GM18520 (cell line): Measurements from ENCODE around the gene CAPN14.

Experiments
- ATAC-seq: cut with Tn5 transposase; IDR thresholded peaks from one replicate; pipeline ENCODE4 v1.9.1; 2021; ENCODE audit not compliant: unreplicated experiment

The CAPN14 gene

GRCh38 chr2:31228717-31229116 is 11.4 kb upstream of the CAPN14 start:
- ATAC-seq, result no peak

DNA sequence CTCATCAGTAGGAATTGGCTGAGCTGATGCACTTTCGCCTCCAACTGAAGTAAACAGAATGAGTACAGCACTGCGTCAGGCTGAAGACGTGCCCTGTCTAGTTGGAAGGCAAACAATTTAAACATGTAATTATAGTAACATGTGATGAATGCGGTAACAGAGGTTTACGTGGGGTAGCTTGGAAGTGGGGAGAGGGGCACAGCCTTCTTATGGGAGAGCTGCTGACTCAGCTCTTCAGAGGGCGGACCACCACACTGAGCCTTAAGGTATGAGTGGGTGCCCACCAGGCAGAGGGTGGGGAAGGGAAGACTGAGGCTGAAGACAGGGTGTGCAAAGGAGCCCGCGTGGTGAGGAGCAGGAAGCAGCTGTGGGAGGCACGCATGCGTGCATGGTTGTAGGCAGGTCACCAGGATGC is 10.4 kb upstream of the CAPN14 start:
- no peak for ATAC-seq

GRCh38 chr2:31227110-31227509 is 9.8 kb upstream of the CAPN14 start:
- ATAC-seq, result no peak

GRCh38 chr2:31226266-31226665 is 9.0 kb upstream of the CAPN14 start:
- ATAC-seq, result no peak

DNA sequence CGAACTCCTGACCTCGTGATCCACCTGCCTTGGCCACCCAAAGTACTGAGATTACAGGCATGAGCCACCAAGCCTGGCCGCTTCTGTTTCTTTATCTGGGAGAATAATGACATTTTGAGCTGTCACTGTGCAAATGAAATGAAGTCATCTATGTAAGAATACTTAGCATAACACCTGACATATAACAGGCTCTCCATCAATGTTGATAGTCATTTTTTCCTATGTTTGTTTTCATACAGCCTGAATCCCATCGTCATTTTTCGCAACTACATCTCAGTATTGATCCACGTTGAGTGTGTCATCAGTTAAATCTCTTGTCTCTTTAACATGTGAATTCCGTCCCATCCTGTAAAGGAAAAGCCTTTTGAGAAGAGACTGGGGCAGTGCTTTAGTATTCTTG is 6.4 kb upstream of the CAPN14 start:
- no peak for ATAC-seq

DNA sequence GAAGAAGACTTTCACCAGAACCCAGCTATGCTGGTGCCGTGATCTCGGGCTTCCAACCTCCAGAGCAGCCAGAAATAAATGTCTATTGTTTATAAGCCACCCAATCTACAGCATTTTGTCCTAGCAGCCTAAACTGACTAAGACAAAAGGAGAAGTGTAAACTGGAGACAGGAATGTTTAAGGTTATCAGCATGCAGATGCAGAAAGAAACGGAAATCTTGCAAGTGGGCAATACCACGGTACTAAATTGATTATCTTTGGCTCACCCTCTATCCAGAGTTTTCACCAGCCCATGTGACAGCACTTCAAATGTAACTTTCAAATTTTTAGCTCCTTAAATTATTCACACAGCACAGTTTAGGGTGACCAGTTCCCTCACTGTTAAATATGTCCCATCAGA is 5.7 kb upstream of the CAPN14 start:
- no peak for ATAC-seq

- ATAC-seq, result no peak
These were observed 4.8 kb upstream of the CAPN14 start for GRCh38 chr2:31222071-31222470.

DNA sequence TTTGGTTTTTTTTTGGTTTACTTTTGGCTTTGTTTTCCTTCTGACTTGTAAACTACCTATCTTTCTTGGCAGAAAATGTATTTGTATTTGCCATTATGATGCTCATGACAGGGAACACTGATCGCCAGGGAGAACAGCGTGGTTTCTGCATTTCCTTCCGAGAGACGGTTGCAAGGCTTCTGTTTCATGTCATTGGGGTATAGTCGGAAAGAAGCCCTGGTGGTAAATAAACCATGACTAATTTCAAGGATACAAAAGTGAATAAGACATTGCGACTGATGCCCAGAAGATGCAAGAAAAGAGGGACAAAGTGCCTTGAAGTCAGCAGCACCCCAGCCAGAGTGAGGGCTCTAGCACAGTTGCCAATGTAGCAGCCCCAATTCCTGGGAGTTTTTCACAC is 4.2 kb upstream of the CAPN14 start:
- no peak for ATAC-seq

GRCh38 chr2:31219131-31219969 is 2.0 kb upstream of the CAPN14 start:
- peak; percentile 60 for ATAC-seq

DNA sequence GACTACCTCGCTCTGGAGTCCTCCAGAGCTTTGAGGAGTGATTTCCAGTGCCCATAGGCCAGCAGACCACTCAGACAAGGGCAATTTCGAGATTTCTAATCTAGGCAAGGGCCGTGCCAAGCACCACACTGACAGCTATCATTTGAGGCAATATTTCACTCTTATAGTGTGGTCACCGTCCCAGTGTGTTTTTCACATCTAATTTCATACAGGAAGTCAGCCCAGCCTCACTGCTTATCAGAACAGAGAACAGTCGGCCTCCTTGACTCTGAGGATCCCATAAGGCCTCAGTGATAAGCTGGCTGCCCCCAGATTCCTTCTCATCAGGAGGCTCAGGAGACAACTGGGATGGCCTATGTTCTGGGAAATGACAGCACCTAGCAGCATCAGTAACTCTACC is 581 bp downstream of the CAPN14 start:
- ATAC-seq, result no peak

GRCh38 chr2:31214444-31214915 is 2.8 kb downstream of the CAPN14 start:
- no peak for ATAC-seq

DNA sequence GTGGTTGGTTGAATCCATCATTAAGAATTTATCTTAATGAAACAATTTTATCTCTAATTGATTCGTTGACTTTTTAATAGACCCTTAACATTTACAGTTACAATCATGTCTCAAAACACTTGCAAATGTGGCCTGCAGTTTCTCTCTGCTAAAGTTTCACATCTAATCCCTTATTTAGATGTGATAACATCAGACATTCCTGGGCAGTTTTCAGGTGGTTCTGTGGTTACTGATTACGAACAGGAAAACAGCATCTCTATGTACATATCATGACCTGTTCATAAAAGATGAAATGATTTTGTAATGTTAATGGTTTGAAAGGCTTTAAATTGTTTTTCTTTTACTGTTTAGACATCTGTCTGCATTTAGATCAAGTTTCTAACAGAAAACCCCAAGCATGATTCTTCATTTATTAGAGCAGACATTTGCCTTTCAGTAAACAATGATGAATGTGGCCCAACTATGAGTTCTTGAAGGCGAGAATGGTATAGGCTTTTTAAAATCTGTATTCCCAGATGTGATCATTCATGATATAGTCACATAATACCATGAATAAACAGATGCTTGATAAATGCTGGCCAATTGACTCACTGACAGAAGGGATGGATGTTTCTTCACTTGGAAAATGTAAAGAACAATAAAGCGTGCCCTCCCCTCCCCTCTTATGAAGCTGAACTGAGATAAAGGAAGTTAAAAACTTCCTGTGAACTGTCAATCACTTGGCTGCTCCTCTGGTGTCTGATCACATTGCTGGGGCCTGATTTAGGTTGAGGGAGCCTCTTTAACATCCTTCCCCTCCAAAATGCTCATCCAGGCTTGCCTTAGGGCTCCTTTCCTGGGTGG is 3.5 kb downstream of the CAPN14 start:
- ATAC-seq, result no peak

DNA sequence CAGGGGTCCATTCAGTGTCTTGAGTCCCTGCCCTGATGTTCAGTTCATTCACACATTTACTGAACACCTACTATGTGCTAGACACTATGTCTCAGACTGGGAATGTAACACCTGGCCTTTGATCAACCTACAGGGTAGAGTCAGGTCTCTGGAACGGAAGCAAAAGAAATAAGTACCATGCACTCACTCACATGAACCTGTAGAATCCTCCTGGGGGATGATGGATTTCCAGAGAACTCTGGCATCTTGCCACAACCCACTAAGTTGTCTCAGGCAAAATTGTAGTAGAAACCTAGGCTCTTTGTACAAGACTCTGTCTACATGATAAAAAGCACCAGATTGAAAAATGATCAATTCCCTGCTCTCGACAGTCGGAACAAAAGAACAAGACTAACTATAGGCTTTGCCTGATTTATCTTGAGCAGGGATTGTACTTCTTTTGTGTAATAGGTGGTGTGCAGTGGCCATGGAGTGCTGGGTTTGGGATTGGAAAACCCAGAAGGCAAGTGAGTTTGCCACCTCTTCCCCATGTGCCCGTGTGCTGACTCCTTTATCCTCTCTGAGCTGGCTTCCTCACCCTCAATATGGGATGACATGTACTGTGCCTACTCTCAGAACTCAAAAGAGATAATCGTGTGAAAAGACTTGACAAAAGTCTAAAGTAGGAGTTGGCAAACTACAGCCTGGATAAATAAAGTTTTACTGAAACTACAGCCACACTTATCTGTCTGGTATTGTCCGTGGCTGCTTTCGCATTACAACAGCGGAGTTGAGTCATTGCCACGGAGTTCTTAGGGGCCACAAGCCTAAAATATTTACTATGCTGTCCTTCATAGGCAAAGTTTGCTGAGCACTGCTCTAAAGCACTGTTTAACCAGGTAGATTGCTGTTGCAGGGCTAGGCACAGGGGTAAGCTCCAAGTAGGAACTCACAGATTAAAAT is 4.4 kb downstream of the CAPN14 start:
- no peak for ATAC-seq

DNA sequence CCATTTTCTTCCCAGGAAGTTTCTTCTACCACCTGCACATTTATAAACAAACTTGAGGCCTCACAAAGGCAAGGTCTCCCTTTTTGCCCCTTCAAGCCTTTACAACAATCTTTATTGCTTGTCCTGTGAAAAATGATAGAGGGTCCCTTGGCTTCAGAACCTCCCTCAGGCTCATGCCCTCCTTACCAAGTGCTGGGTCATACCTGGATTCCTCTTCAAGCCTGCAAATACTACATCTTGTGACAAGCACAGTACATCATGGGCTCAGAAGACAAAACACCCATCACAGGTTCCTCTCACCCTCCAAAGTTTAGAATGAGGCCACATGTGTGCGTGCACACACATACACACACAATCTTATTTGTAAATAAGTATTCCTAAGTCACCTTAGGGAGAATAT is 9.1 kb downstream of the CAPN14 start:
- no peak for ATAC-seq

DNA sequence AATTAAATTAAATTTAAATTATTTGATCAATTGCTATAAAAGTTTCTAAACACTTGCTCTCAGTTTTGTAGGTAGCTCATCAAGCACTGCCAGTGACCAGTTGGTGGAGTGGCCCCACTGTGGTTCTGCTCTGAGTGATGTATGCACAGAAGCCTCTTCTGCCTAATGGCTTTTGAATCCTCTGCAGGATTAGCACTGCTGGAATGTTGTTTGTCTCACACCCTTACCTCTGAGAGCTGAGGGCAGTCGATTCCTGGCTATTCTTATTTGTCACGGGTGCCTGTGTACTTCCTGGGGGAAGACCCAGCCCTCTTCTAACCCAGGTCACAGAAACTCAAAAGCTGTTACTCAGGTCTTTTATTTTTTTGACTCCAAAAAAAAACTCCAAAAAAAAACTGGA is 9.5 kb downstream of the CAPN14 start:
- ATAC-seq, result no peak

DNA sequence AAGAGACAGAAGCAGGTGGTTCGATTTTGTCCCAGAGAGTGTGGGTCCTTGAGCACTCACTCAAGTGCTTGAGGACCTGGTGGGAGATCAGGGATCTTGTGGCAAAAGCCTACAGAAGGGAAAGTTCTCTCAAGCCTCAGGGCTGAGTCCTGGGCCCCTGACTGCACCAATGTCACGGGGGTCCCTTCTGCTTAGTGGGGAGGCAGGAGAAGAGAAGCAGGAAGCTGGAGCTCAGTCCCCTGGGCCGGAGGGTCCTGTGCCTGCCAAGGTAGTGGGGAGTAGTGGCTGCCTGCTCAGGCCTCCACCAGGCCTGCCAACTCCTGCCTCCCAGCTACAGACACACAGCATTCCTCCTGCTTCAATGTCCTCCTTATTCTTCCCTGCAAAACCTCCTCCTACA is 11.7 kb downstream of the CAPN14 start:
- ATAC-seq, result no peak

GRCh38 chr2:31205186-31205585 is 12.1 kb downstream of the CAPN14 start:
- ATAC-seq, result no peak

GRCh38 chr2:31204783-31205182 is 12.5 kb downstream of the CAPN14 start:
- no peak for ATAC-seq

GRCh38 chr2:31203916-31204315 is 13.4 kb downstream of the CAPN14 start:
- ATAC-seq, result no peak

- ATAC-seq, result no peak
These were observed 14.5 kb downstream of the CAPN14 start for GRCh38 chr2:31202833-31203232.

- ATAC-seq, result no peak
These were observed 15.3 kb downstream of the CAPN14 start for GRCh38 chr2:31202041-31202440.
